ENCODE measurements around the gene IL31.

IL31 gene

GRCh38 chr12:122174155-122174845, at the start of gene IL31:
TSS of gene IL31 (minus strand) at chr12:122174221. CDS start at chr12:122174172, 49 bp downstream.
- H3K4me3 ChIP-seq (ENCODE audit: low read depth, low read length): no peak within 1 kb of the TSS
- no peak for TF ChIP-seq CTCF (IDR thresholded peaks at IDR 0.05; ENCODE audit: low read depth, low read length)

GRCh38 chr12:122216445-122216844, 42.4 kb upstream of the IL31 start:
- no peak for TF ChIP-seq CTCF (IDR thresholded peaks at IDR 0.05; ENCODE audit: low read depth, low read length)
- H3K4me3 ChIP-seq (ENCODE audit: low read depth, low read length): no peak overlapping the region

- TF ChIP-seq CTCF (IDR thresholded peaks at IDR 0.05; ENCODE audit: low read depth, low read length): no peak
- no peak overlapping the region for H3K4me3 ChIP-seq (ENCODE audit: low read depth, low read length)
Observed at GRCh38 chr12:122215771-122216170, 41.8 kb upstream of the IL31 start.

GRCh38 chr12:122208073-122208820, 34.2 kb upstream of the IL31 start:
- no peak for TF ChIP-seq CTCF (IDR thresholded peaks at IDR 0.05; ENCODE audit: low read depth, low read length)
- H3K4me3 ChIP-seq (ENCODE audit: low read depth, low read length): no peak overlapping the region

GRCh38 chr12:122207391-122207790, 33.4 kb upstream of the IL31 start:
- H3K4me3 ChIP-seq (ENCODE audit: low read depth, low read length): no peak overlapping the region
- no peak for TF ChIP-seq CTCF (IDR thresholded peaks at IDR 0.05; ENCODE audit: low read depth, low read length)

GRCh38 chr12:122206976-122207375, 33.0 kb upstream of the IL31 start:
- H3K4me3 ChIP-seq (ENCODE audit: low read depth, low read length): no peak overlapping the region
- TF ChIP-seq CTCF (IDR thresholded peaks at IDR 0.05; ENCODE audit: low read depth, low read length): no peak
